Retina (tissue), 1 donor: ENCODE measurements around the gene GLCCI1.

ENCODE experiments used
- DNase-seq: peaks from one replicate; pipeline ENCODE4 v3.0.0-alpha.2; 2016

The GLCCI1 gene

DNA sequence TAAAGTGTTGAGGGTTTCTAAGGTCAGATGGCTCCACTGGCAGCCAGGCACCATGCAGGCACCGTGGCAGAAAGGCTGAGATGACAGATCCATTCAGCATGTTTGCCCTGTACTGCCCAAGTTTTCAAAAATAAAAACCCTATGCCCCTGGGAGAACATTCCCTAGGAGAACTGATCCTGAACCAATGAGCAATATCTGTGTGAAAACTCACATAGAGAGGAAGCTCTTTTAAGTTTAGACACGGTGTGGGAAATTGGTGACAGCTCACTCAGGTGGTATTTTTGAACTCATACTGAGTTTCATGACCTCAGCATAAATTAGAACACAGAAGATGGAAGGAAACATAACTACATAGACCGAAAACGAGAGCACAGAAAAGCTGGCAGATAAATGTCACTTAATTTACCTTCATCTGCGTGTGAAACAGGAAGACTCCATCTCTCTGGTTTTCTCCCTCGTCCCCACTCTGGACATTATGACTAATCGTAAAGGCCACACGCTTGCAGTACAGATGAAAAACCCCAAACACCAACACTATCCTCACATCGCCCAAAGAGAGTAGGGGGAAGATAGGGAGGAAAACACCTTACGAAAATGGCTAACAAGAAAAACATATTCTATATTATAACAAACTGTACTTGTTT, 165.6 kb downstream of the GLCCI1 start:
- DNase-seq, result no peak

DNA sequence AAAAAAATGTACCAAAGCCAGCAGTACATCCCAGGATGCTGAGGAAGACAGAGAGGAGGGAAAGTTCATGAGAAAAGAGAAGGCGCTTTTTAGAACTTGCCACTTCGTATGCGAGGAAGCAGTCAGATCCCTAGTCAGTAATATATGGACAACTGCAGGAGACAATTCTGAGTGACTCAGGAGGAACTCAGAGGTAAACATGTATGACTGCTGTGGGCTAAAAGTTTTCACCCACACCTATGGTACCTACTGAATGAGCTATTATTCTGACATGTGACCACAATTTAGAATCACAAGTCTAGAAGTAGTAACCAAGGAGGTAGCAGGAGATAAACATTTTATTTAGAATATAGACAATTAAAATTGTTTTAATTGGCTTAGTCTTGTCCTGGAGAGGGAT, 166.8 kb downstream of the GLCCI1 start:
- DNase-seq, result no peak

DNA sequence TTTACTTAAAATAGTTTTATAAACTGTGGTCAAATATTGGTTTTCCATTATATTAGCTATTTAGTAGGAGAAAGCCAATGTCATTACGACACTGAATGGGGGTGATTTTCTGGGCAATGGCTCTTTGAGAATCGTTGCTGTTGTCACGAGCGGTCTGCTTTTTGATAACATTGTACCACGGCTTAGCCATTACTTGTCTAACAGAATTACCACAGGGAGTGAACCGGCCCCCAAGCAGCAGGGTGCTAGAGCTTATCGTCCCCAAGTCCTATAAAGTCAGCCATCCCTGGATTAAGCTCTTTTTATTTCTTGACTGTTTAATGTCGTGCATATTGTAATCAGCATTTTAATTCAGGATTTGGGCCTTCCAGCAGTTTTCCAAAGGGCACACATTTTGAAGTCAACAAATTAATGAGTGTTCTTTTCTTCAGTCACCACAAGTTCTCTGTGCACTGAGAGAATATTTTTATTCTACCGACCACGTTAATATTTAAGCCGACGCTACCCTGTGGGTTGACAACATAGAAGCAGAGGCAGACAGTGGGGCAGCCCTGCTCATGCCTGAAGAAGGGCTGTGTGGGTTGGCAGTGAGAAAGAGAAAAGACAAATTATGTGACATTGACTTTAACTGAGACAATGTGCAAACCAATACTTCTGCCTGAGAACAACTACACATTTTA, 167.6 kb downstream of the GLCCI1 start:
- no peak for DNase-seq
